Smooth muscle cell (in vitro differentiated cells): ENCODE results near the gene AGAP1. TPM values are rescaled to one million over a fixed set of nuclear protein-coding genes. Genes with fewer than 3 reads are reported as not detected.

ENCODE experiments used
- DNase-seq: peaks from one replicate; lab custom pipeline; 2025; ENCODE audit not compliant: unreplicated experiment; lab: John Stamatoyannopoulos, UW
- H2AFZ ChIP-seq: fragments of 200-600 bp; sonication (generic); 2 replicates; pipeline ENCODE4 v1.6.0; 2016; ENCODE audit warnings: antibody characterized with exemption, low read depth, mild to moderate bottlenecking
- H3F3A ChIP-seq: fragments of 200-600 bp; sonication (generic); 2 replicates; pipeline ENCODE4 v1.6.0; 2017; ENCODE audit warnings: antibody characterized with exemption, low read depth
- H3K27ac ChIP-seq: fragments of 200-600 bp; sonication (generic); 2 replicates; pipeline ENCODE4 v1.5.1; 2016; ENCODE audit warnings: low read depth, mild to moderate bottlenecking
- H3K27me3 ChIP-seq: fragments of 200-600 bp; sonication (generic); 2 replicates; pipeline ENCODE4 v1.6.1; 2016; ENCODE audit warnings: low read depth, mild to moderate bottlenecking
- H3K36me3 ChIP-seq: fragments of 200-600 bp; sonication (generic); 2 replicates; pipeline ENCODE4 v1.5.1; 2016; ENCODE audit warnings: low read depth
- H3K4me1 ChIP-seq: fragments of 200-600 bp; sonication (generic); 2 replicates; pipeline ENCODE4 v1.5.1; 2016; ENCODE audit warnings: low read depth
- H3K4me2 ChIP-seq: fragments of 200-600 bp; sonication (generic); 2 replicates; pipeline ENCODE4 v1.6.0; 2016; ENCODE audit warnings: mild to moderate bottlenecking
- H3K4me3 ChIP-seq: fragments of 200-600 bp; sonication (generic); 2 replicates; pipeline ENCODE4 v1.5.1; 2016; ENCODE audit warnings: mild to moderate bottlenecking
- H3K79me2 ChIP-seq: fragments of 200-600 bp; sonication (generic); 2 replicates; pipeline ENCODE4 v1.6.0; 2016; ENCODE audit warnings: low read depth, mild to moderate bottlenecking
- H3K9ac ChIP-seq: fragments of 200-600 bp; sonication (generic); 2 replicates; pipeline ENCODE4 v1.6.0; 2016; ENCODE audit warnings: low read depth
- H3K9me3 ChIP-seq: fragments of 200-600 bp; sonication (generic); replicated peaks from 2 replicates; pipeline ENCODE4 v1.5.1; 2016; ENCODE audit warnings: low read depth
- H4K20me1 ChIP-seq: fragments of 200-600 bp; sonication (generic); 2 replicates; pipeline ENCODE4 v1.6.0; 2016; ENCODE audit warnings: low read depth
- CTCF ChIP-seq: fragments of 200-600 bp; sonication (generic); IDR thresholded peaks from 2 replicates; pipeline ENCODE4 v1.5.1; 2017; ENCODE audit warnings: borderline replicate concordance, mild to moderate bottlenecking, antibody characterized with exemption; ENCODE audit not compliant: insufficient read depth, poor library complexity, severe bottlenecking
- WGBS: methylation state at CpG from one replicate; pipeline ENCODE4 v1.1.7; 2016; ENCODE audit warnings: low lambda C conversion rate; 5-methylcytosine and 5-hydroxymethylcytosine counted together
- polyA plus RNA-seq: library from polyadenylated mRNA; unstranded; fragments of >200 nt; fragmentation: Nextera tagmentation; extraction: Ambion mirVana; gene quantifications from 2 replicates; pipeline ENCODE4 v1.2.1, GENCODE V29; 2016
- total RNA-seq: library from RNA; depleted of rRNA; stranded (reverse); fragments of >200 nt; gene quantifications from 2 replicates; pipeline ENCODE4 v1.2.3, GENCODE V29; 2014

The AGAP1 gene
- total and polyA plus RNA-seq, 2 experiments from 2014 or later, result 3.9 to 9.8 TPM

- H3K27me3 ChIP-seq, result no peaks in the 10 kb centered on the region
- no peak overlapping the region for H2AFZ ChIP-seq
- TF ChIP-seq CTCF, result no peak
- no peaks in the 10 kb centered on the region for H3K79me2 ChIP-seq
- H3K9ac ChIP-seq, result no peak overlapping the region
- no peak for DNase-seq
- H3K4me2 ChIP-seq, result no peak overlapping the region
- no peaks in the 10 kb centered on the region for H4K20me1 ChIP-seq
- H3K4me3 ChIP-seq, result no peak overlapping the region
- H3K9me3 ChIP-seq, result no peaks in the 10 kb centered on the region
- H3K36me3 ChIP-seq, result no peaks in the 10 kb centered on the region
- H3K4me1 ChIP-seq, result no peaks in the 10 kb centered on the region
- H3K27ac ChIP-seq, result no peak overlapping the region
- no peaks in the 10 kb centered on the region for H3F3A ChIP-seq
- 87% methylated on average over 1 of the region's 1 CpG for WGBS
Measured at GRCh38 chr2:235986361-235986760, 492.5 kb downstream of the AGAP1 start.

- H3K4me2 ChIP-seq, result no peak overlapping the region
Measured at GRCh38 chr2:235988271-235989015, 494.6 kb downstream of the AGAP1 start.

DNA sequence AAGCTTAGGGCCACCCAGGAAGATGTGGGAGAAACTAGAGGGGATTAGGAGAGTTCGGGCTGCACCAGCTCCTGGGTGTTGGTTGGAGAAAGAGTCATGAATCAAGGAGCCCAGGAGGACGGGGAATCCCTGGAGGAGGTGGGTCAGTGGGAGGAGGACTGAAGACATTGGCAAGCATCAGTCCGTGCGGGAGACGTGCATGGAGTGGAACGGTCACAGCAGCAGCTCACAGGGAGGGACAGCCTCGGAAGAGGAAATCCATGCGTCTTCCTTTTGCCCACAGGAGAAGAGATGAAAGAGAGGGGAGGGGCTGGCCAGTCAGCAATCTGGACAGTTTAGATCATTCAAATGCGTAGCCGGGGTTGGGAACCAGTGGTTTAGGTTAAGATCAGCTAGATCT, 495.7 kb downstream of the AGAP1 start:
- Histone ChIP-seq H3F3A (no peaks in the 10 kb centered on the region), H3K9me3 (no peaks in the 10 kb centered on the region), H3K9ac (no peak overlapping the region), H3K27ac (no peak overlapping the region), H3K36me3 (no peaks in the 10 kb centered on the region), H3K4me2 (no peak overlapping the region), H3K27me3 (no peaks in the 10 kb centered on the region), H3K4me3 (no peak overlapping the region), H3K4me1 (no peaks in the 10 kb centered on the region), H2AFZ (no peak overlapping the region), H4K20me1 (no peaks in the 10 kb centered on the region), H3K79me2 (no peaks in the 10 kb centered on the region)
- no peak for DNase-seq
- TF ChIP-seq CTCF, result no peak
- 96% methylated on average over 10 of the region's 10 CpGs for WGBS

More at GRCh38 chr2:235988271-235989015, 494.6 kb downstream of the AGAP1 start:
- Histone ChIP-seq H3K27me3 (no peaks in the 10 kb centered on the region), H3K9me3 (no peaks in the 10 kb centered on the region), H3K27ac (no peak overlapping the region), H4K20me1 (no peaks in the 10 kb centered on the region), H3K9ac (no peak overlapping the region), H3F3A (no peaks in the 10 kb centered on the region), H3K36me3 (no peaks in the 10 kb centered on the region), H3K4me3 (no peak overlapping the region), H2AFZ (no peak overlapping the region), H3K4me1 (no peaks in the 10 kb centered on the region), H3K79me2 (no peaks in the 10 kb centered on the region)
- TF ChIP-seq CTCF, result no peak
- no peak for DNase-seq
- WGBS, result 94% methylated on average over 21 of the region's 21 CpGs

DNA sequence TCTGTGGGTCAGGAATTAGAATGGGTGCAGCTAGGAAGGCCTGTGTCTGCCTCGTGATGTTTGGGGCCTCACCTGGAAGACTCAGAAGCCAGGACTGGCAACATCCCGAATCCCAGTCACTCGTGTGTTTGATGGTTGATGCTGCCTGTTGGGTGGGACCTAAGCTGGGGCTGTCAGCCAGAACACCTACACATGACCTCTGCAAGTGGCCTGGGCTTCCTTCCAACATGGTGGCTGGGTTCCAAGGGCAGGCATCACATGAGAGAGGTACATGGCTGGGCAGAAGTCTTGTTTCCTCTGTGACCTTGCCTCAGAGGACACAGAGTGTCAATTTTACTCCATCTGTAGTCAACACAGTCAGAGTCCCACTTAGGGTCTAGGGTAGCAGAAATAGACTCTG, 496.5 kb downstream of the AGAP1 start:
- no peak for TF ChIP-seq CTCF
- H3K36me3 ChIP-seq, result no peaks in the 10 kb centered on the region
- no peaks in the 10 kb centered on the region for H3F3A ChIP-seq
- no peak overlapping the region for H3K4me3 ChIP-seq
- no peak overlapping the region for H3K9ac ChIP-seq
- H3K27me3 ChIP-seq, result no peaks in the 10 kb centered on the region
- H3K4me1 ChIP-seq, result no peaks in the 10 kb centered on the region
- H3K4me2 ChIP-seq, result no peak overlapping the region
- no peak overlapping the region for H2AFZ ChIP-seq
- no peak overlapping the region for H3K27ac ChIP-seq
- H3K79me2 ChIP-seq, result no peaks in the 10 kb centered on the region
- H3K9me3 ChIP-seq, result no peaks in the 10 kb centered on the region
- no peaks in the 10 kb centered on the region for H4K20me1 ChIP-seq
- no peak for DNase-seq
- 94% methylated on average over 3 of the region's 3 CpGs for whole genome bisulfite sequencing
